GM08714 (cell line): Measurements from ENCODE around the gene DCUN1D3.
"Not testable (repeated sequence)": the region's sequence is repeated elsewhere in the genome, so short reads cannot be mapped to it uniquely, and the experiment has no call there.

Experiments
- H3K4me3 ChIP-seq: fragments of 200-500 bp; sonication (Bioruptor generic); 2 replicates; pipeline ENCODE4 v1.5.1; 2014; ENCODE audit warnings: mild to moderate bottlenecking, low read length, inconsistent platforms
- ZNF274 ChIP-seq: IDR thresholded peaks from 2 replicates; pipeline ENCODE4 v1.6.1; 2012; ENCODE audit warnings: mild to moderate bottlenecking, low read depth, low read length

The DCUN1D3 gene

DNA sequence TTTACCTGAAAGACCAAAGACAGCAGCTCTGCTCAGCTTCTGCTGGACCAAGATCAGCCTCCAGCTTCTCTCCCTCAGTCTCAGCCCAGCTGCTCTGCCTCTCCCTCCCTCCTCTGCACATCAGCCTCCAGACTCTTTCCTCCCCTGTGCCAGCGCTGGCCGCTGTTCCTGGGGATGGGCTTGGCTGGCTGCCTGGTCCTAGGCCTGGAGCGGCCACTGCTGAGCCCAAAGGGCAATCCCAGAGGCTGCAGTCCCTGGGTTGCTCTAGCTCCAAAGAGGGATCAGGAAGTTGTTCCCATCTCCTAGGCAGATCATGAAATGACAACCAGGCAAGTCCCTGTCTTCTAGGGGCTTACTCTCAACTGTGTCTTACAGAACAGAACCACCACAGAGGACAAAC is 31.3 kb downstream of the DCUN1D3 start:
- no peak overlapping the region for H3K4me3 ChIP-seq
- no peak for TF ChIP-seq ZNF274

DNA sequence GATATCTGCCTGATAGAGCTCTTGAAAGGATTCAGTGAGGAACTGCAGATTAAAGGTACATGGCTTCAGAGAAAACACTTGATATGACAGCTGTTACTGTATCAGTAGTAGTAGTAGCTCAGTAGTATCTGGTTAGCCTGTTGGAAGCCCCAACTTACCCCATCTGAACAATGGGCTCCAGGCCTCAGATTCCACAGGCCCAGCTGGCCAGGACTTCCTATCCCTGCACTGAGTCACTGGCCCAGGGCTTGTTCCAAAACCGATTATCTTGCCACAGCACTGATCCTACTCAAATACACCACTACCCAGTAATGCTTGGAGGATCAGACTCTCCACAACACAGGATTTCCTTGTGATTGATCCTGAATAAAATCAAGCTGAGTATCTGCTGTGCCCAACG is 32.6 kb downstream of the DCUN1D3 start:
- no peak for TF ChIP-seq ZNF274
- H3K4me3 ChIP-seq, result no peak overlapping the region

DNA sequence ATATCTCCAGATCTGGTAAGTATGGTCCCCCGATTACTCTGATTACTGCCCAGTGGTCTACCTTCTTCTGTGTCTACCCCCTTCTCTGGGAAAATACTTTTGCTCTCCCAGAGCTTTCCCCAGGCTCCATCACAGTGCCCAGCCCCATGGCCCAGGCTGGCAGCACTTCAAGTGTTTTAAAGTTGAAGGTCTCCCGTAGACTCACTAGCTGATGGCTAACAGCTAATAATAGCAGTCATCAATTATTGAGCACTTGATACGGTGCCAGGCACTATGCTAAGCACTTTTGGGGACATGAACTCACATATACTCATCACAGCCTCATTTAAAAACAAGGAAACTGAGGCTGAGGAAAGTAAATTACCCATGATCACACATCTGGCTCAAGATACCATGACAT is 33.4 kb downstream of the DCUN1D3 start:
- TF ChIP-seq ZNF274, result no peak
- H3K4me3 ChIP-seq, result no peak overlapping the region

DNA sequence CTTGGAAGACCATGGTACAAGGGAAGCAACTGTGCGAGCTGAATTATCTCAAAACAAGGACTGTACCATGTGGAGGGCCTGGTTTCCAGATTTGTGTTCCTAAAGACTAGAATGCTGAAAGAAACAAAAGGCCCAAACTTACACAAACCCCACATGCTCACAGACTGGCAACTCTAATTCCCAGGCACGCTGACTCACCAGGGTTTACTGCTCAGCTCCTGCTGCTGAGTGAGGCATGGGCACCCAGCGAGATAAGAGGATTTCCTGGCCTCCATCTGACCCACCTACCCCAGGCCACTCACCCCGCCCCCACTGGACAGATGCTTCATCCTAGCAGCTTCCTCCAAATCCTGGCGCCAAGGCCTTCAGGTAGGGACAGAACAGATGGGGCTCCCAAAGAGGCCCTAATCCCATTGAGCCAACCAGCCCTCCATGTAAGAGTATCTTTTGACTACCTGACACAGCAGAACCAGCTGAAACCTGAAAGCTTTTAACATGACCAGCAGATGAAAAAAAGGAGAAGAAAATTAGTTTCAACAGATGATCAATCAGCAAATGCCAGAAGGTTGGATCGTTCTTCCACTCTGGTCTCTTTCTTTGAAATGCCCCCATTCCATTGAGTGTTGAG is 33.9 kb downstream of the DCUN1D3 start:
- no peak overlapping the region for H3K4me3 ChIP-seq
- TF ChIP-seq ZNF274, result no peak

DNA sequence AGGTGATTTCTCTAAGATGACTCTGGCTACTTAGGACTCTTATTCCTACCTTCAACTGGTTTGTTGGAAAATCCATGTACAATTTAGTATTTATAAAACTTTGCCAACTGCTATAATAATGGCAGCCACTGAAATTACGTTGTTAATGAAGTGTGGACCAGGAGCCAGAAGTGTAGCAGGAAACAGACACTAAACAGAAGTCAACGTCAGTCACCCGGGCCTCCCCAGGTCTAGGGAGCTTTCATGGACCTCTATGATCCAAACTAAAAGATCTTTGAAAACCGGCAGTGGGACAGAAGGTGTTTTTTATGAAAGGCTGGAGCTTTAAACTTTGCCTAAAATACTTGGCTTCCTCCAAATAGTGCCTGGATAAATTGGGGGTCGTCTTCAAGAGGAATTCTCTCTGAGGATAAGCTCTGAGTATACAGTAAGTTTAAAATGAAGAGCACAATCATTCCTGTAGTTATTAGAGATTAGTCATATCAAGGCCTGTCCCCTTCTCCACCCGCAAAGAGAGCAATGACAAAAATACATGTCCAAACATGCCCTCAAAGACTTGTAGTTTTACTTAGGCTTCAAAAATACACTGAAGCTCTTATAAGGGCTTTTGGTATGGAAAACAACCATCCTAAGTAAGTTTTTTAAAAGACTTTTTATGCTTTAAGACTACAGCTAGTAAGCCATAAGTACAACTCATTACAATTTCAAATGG is 34.6 kb downstream of the DCUN1D3 start:
- no peak overlapping the region for H3K4me3 ChIP-seq
- no peak for TF ChIP-seq ZNF274

DNA sequence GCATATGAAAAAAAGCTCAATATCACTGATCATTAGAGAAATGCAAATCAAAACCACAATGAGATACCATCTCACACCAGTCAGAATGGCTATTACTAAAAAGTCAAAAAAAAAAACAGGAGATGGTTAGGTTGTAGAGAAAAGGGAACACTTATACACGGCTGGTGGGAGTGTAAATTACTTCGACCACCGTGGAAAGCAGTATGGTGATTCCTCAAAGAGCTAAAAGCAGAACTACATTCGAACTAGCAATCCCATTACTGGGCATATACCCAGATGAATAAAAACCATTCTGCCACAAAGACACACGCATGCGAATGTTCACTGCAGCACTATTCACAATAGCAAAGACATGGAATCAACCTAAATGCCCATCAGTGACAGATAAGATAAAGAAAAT is 35.8 kb downstream of the DCUN1D3 start:
- not testable (repeated sequence) for H3K4me3 ChIP-seq

DNA sequence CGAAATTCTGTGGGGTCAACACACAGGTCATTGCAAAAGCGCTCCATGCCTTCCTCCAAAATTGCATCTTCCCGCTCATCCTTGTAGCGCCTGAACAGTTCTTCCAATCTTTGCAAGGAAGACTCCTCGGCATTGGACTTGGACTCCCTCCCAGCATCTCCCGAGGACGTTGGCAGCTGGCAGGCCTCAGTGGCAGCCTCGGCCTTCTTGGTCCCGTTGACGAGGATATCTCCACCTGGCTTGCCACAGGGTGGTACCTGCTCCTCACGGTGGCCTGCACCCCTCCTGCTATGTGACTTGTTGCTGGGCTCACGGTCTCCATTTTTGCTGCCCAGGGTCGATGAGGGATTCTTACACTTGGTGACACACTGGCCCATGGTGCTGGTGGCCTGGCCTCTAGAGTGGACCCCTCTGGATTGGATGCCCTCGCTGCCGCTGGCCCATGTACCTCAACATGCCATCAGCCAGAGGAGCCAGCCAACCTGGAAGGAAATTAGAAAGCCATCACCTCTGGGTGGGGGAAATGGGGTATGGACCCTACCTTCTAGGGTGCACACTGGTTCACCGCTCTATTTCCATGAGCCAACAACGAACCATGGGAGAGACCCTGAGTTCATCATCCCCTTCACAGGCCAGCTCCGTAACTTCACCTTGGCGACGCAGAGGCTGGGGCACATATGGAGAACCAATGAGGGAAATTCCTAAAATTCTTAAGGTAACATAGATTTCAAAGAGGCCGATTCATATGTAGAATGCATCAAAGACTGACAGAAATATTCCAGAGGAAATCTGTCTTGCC is 37.8 kb downstream of the DCUN1D3 start:
- TF ChIP-seq ZNF274, result no peak
- no peak overlapping the region for H3K4me3 ChIP-seq

DNA sequence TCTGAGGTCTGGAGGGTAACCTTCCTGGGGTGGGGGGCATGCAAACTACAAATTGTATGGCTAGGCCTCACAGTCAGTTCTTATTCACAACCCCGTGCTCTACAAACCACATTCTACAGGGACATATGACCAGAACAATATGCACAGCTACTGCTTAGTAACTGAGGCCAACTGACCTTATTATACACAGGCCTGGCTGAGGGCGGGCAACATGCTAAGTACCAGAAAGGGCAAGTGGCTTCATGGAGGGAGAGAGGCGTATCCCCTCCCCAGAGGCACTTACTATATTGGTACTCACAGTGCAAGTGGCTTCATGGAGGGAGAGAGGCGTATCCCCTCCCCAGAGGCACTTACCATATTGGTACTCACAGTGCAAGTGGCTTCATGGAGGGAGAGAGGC is 39.2 kb downstream of the DCUN1D3 start:
- H3K4me3 ChIP-seq, result not testable (repeated sequence)

DNA sequence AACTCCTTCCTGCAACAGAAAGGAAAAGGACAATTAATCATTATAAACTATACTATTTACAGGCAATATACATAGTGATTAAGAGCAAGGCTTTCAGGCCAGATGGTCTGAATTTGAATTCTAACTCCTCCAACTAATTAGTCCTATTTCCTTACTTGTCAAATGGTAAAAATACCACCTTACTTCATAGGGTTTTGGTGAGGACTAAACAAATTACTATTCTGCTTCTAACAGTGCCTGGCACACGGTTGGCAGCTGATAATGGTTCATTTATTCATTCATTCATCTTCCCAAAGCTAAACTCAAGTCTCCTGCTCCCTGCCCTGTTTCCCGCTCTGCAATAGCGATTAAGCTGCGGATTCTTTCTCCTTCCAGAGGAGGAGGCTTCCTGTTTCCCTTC is 39.8 kb downstream of the DCUN1D3 start:
- no peak overlapping the region for H3K4me3 ChIP-seq
- no peak for TF ChIP-seq ZNF274

DNA sequence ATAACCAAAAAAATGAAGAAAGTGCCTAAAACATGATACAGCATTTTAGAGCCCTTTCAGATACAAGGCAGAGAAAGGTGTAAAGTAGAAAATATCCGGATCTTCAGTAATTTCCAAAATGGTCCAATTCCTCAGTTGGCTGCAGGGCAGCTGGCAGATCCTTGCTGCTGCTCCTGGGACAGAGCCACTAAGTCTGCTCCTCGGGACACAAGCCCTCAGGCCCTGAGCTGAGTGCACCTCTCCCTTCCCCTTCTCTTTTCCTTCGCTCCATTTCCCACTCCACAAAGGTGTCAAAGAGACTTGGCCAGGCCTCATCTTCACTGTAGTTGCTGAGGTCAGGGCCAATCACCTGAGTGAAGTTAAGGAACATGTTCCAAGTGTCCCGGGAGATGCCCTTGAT is 40.5 kb downstream of the DCUN1D3 start:
- TF ChIP-seq ZNF274, result no peak
- H3K4me3 ChIP-seq, result no peak overlapping the region

DNA sequence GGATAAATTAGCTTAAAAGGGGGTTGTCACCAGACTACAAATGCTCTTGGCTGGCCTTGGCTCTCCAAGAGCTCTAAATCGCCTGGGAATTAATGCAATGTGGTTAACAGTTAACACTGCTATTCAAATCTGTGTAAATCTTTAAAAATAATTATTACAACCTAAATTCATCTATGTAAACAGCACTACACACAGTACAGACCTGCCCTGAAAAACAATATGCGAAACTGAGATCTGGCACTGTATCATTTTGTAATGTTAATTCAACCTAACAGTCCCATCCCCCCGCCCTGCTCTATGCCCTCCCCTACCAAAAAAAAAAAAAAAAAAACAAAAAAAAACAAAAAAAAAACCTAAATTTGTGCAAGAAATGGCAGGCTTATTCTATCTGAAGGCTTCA is 40.9 kb downstream of the DCUN1D3 start:
- TF ChIP-seq ZNF274, result no peak
- no peak overlapping the region for H3K4me3 ChIP-seq

DNA sequence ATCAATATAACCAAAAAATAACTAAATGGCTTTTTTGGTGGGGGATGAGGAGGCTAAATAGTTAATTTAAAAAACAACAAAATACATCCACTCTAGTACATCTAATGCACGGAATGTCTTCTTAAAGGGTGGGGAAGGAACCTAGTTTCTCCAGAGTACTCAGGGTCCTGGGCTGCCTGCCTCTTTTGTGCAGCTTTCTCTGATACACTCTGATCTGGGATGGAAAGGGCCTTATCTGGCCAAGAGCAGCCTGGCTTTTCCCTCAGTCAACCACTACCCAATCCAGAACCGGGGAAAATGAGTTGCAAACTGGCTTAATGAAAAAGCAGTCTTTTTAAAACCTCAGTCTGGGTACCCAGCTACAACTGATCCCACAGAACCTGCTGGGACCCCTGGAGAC is 42.9 kb downstream of the DCUN1D3 start:
- TF ChIP-seq ZNF274, result no peak
- no peak overlapping the region for H3K4me3 ChIP-seq

DNA sequence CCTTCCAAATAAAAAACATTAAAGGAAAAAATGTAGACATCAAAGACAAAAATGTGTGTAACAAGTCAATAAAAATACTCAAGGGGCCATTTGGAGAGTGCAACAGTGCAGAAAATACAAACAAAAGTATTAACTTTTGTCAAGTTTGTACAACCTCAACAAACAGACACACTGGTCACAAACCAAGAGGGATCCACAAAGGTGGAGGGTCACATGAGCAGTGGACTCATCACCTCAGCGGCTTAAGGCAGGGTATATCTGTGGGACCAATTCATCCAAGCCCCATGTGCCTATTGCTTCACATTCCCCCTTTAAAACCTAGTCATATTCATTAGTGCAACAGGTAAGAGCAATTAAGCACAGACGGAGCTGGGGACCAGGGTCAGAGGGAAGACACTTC is 45.2 kb downstream of the DCUN1D3 start:
- no peak for TF ChIP-seq ZNF274
- H3K4me3 ChIP-seq, result no peak overlapping the region

DNA sequence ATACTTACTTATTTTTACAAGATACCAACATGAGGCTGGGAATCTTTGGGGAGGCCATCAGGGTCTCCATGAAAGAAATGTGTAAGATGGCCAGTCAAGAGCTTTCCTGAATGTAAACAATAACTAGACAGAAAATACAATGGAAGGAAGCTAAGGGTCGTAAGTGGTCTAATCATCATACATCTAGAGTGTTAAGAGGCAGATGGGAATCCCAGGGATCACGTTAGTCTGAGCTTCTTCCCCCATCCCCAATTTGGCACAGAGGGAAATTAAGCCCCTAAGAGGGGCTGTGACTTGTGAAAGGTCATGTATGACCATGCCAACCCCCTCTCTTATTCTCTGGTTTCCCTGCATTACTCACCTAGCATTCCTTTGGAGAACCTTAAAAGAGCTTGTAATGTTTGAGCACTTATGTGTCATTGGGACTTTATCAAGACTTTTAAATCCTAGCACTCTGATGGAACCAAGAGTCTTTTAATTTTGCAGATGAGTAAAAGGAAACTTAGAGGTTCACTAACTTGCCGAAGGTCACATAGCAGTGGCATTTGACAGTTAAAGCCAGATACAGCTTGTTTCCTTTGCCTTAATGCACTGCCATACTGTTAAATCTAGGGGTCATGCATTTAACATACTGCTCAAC is 46.1 kb downstream of the DCUN1D3 start:
- no peak overlapping the region for H3K4me3 ChIP-seq
- no peak for TF ChIP-seq ZNF274

DNA sequence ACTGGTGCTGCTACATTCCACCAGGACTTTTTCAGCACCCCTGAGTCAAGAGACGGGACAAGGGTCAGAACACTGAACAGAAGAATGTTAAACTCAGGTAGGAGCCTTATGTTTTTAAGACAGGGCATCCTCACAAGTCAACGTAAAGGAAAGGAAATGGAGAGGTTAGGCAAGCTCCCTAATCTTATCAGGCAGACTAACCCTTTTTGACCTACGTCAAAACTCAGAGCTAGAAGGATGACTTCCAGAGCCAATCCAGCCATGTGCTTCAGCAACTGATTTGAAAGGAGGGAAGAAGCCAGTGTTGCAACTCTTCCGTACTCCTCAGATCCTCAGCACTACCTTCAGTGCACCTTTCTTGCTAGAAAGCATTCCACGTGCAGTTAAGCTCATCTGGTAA is 47.0 kb downstream of the DCUN1D3 start:
- TF ChIP-seq ZNF274, result no peak
- no peak overlapping the region for H3K4me3 ChIP-seq
